Epithelial cell of esophagus (primary cell): ENCODE data around the gene DISC1.
"Not testable (repeated sequence)": the region's sequence is repeated elsewhere in the genome, so short reads cannot be mapped to it uniquely, and the experiment has no call there.

Source experiments
- DNase-seq: peaks from one replicate; pipeline ENCODE4 v3.0.0; 2010; ENCODE audit warnings: low read depth
- H3K4me3 ChIP-seq: 2 replicates; pipeline ENCODE4 v1.5.1; 2011; ENCODE audit warnings: mild to moderate bottlenecking, low read length, control low read depth
- CTCF ChIP-seq: IDR thresholded peaks from 2 replicates; pipeline ENCODE4 v1.5.1; 2011; ENCODE audit warnings: low read depth, mild to moderate bottlenecking, low read length, control low read depth, inconsistent platforms; ENCODE audit not compliant: insufficient read depth; ENCODE audit errors: missing control alignments

DISC1 gene

GRCh38 chr1:231643071-231643934 is 16.7 kb downstream of the DISC1 start:
- no peak for DNase-seq
- no peak overlapping the region for H3K4me3 ChIP-seq
- TF ChIP-seq CTCF, result no peak

GRCh38 chr1:231643935-231644237 is 17.3 kb downstream of the DISC1 start:
- no peak overlapping the region for H3K4me3 ChIP-seq
- DNase-seq, result no peak
- no peak for TF ChIP-seq CTCF

GRCh38 chr1:231645634-231646033 is 19.0 kb downstream of the DISC1 start:
- H3K4me3 ChIP-seq, DNase-seq: not testable (repeated sequence)

- not testable (repeated sequence) for H3K4me3 ChIP-seq, DNase-seq
These were observed 19.6 kb downstream of the DISC1 start for GRCh38 chr1:231646165-231646564.

- peak; percentile 41 for DNase-seq
- H3K4me3 ChIP-seq, result not testable (repeated sequence)
These were observed 25.2 kb downstream of the DISC1 start for GRCh38 chr1:231651621-231652260.

GRCh38 chr1:231653632-231654031 is 27.0 kb downstream of the DISC1 start:
- TF ChIP-seq CTCF, result no peak
- DNase-seq, result no peak
- H3K4me3 ChIP-seq, result no peak overlapping the region

- TF ChIP-seq CTCF, result no peak
- no peak for DNase-seq
- H3K4me3 ChIP-seq, result no peak overlapping the region
These were observed 30.2 kb downstream of the DISC1 start for GRCh38 chr1:231656741-231657140.

- DNase-seq, H3K4me3 ChIP-seq: not testable (repeated sequence)
These were observed 31.6 kb downstream of the DISC1 start for GRCh38 chr1:231658223-231658622.

- no peak for TF ChIP-seq CTCF
- no peak for DNase-seq
- H3K4me3 ChIP-seq, result no peak overlapping the region
These were observed 33.6 kb downstream of the DISC1 start for GRCh38 chr1:231660198-231660597.
